ENCODE data around the gene BAIAP2.
A peak's percentile ranks its signal among the peaks of the same experiment; 100 is the strongest.

BAIAP2 gene

GRCh38 chr17:81084680-81085419 is 49.9 kb downstream of the BAIAP2 start:
- Mint-ChIP-seq H3K27ac (no peak overlapping the region), H3K9me3 (no peaks in the 10 kb centered on the region), H3K4me1 (peaks cover 6% of the 10 kb centered on the region), H3K36me3 (no peaks in the 10 kb centered on the region), H3K4me3 (no peak overlapping the region)
- ATAC-seq (no peak), DNase-seq (ENCODE audit: low spot score in 2 of 2) (no peak)

- ATAC-seq (no peak), DNase-seq (ENCODE audit: low spot score in 2 of 2) (no peak)
- no peak overlapping the region for H3K27ac Mint-ChIP-seq
- H3K4me1 Mint-ChIP-seq: peaks cover 5% of the 10 kb centered on the region
- no peaks in the 10 kb centered on the region for H3K36me3 Mint-ChIP-seq
- no peaks in the 10 kb centered on the region for H3K9me3 Mint-ChIP-seq
- no peak overlapping the region for H3K4me3 Mint-ChIP-seq
These were observed 50.5 kb downstream of the BAIAP2 start for GRCh38 chr17:81085420-81085911.

GRCh38 chr17:81086789-81087551 is 52.0 kb downstream of the BAIAP2 start:
- no peaks in the 10 kb centered on the region for H3K36me3 Mint-ChIP-seq
- no peaks in the 10 kb centered on the region for H3K9me3 Mint-ChIP-seq
- no peak overlapping the region for H3K4me3 Mint-ChIP-seq
- ATAC-seq (no peak), DNase-seq (ENCODE audit: low spot score in 2 of 2) (no peak)
- H3K27ac Mint-ChIP-seq: no peak overlapping the region
- peaks cover 5% of the 10 kb centered on the region for H3K4me1 Mint-ChIP-seq

GRCh38 chr17:81090361-81091136 is 55.6 kb downstream of the BAIAP2 start:
- Mint-ChIP-seq H3K9me3 (no peaks in the 10 kb centered on the region), H3K4me3 (no peak overlapping the region), H3K27ac (no peak overlapping the region), H3K4me1 (peaks cover 23% of the 10 kb centered on the region), H3K36me3 (peaks cover 8% of the 10 kb centered on the region)
- ATAC-seq (no peak), DNase-seq (ENCODE audit: low spot score in 2 of 2) (no peak)

- DNase-seq (ENCODE audit: low spot score in 2 of 2) (no peak), ATAC-seq (no peak)
- Mint-ChIP-seq H3K4me3 (no peak overlapping the region), H3K36me3 (peaks cover 8% of the 10 kb centered on the region), H3K27ac (no peak overlapping the region), H3K4me1 (peaks cover 29% of the 10 kb centered on the region), H3K9me3 (no peaks in the 10 kb centered on the region)
These were observed 56.2 kb downstream of the BAIAP2 start for GRCh38 chr17:81091154-81091553.

GRCh38 chr17:81091774-81092517 is 57.0 kb downstream of the BAIAP2 start:
- Mint-ChIP-seq H3K36me3 (peaks cover 8% of the 10 kb centered on the region), H3K27ac (no peak overlapping the region), H3K4me1 (peaks cover 37% of the 10 kb centered on the region), H3K9me3 (no peaks in the 10 kb centered on the region), H3K4me3 (no peak overlapping the region)
- ATAC-seq (no peak), DNase-seq (ENCODE audit: low spot score in 2 of 2) (no peak)

- Mint-ChIP-seq H3K9me3 (no peaks in the 10 kb centered on the region), H3K27ac (no peak overlapping the region), H3K4me1 (peaks cover 44% of the 10 kb centered on the region), H3K4me3 (no peak overlapping the region), H3K36me3 (peaks cover 8% of the 10 kb centered on the region)
- ATAC-seq: no peak
- no peak for DNase-seq (ENCODE audit: low spot score in 2 of 2)
These were observed 57.7 kb downstream of the BAIAP2 start for GRCh38 chr17:81092518-81093095.

GRCh38 chr17:81093619-81094508 is 58.9 kb downstream of the BAIAP2 start:
- peaks cover 56% of the 10 kb centered on the region for H3K4me1 Mint-ChIP-seq

GRCh38 chr17:81094509-81095382 is 59.8 kb downstream of the BAIAP2 start:
- Mint-ChIP-seq H3K27ac (peak overlapping the region; percentile 93), H3K4me3 (peak overlapping the region; percentile 69), H3K36me3 (peaks cover 8% of the 10 kb centered on the region), H3K9me3 (no peaks in the 10 kb centered on the region), H3K4me1 (peaks cover 61% of the 10 kb centered on the region)
- DNase-seq (ENCODE audit: low spot score in 2 of 2) (peak; percentile 92 to 98), ATAC-seq (peak; percentile 95)

More at GRCh38 chr17:81093619-81094508, 58.9 kb downstream of the BAIAP2 start:
- Mint-ChIP-seq H3K4me3 (peak overlapping the region; percentile 69), H3K36me3 (peaks cover 8% of the 10 kb centered on the region), H3K27ac (peak overlapping the region; percentile 93), H3K9me3 (no peaks in the 10 kb centered on the region)
- ATAC-seq (no peak), DNase-seq (ENCODE audit: low spot score in 2 of 2) (no peak)

- ATAC-seq: peak; percentile 73
- DNase-seq (ENCODE audit: low spot score in 2 of 2): peak in 1 of 2 donors; percentile 72
These were observed 60.4 kb downstream of the BAIAP2 start for GRCh38 chr17:81095383-81095762.

GRCh38 chr17:81096741-81097133 is 61.8 kb downstream of the BAIAP2 start:
- no peak for ATAC-seq
- H3K36me3 Mint-ChIP-seq: peaks cover 8% of the 10 kb centered on the region
- peak overlapping the region; percentile 93 for H3K27ac Mint-ChIP-seq
- H3K4me3 Mint-ChIP-seq: peak overlapping the region; percentile 69
- no peak for DNase-seq (ENCODE audit: low spot score in 2 of 2)
- no peaks in the 10 kb centered on the region for H3K9me3 Mint-ChIP-seq
- peaks cover 65% of the 10 kb centered on the region for H3K4me1 Mint-ChIP-seq

More at GRCh38 chr17:81095383-81095762, 60.4 kb downstream of the BAIAP2 start:
- Mint-ChIP-seq H3K4me3 (peak overlapping the region; percentile 69), H3K27ac (peak overlapping the region; percentile 93), H3K9me3 (no peaks in the 10 kb centered on the region), H3K36me3 (peaks cover 8% of the 10 kb centered on the region), H3K4me1 (peaks cover 61% of the 10 kb centered on the region)

- H3K27ac Mint-ChIP-seq: peak overlapping the region; percentile 93
- H3K36me3 Mint-ChIP-seq: peaks cover 8% of the 10 kb centered on the region
- H3K4me3 Mint-ChIP-seq: peak overlapping the region; percentile 69
These were observed 62.4 kb downstream of the BAIAP2 start for GRCh38 chr17:81097134-81097942.

More at GRCh38 chr17:81097134-81097942, 62.4 kb downstream of the BAIAP2 start:
- Mint-ChIP-seq H3K4me1 (peaks cover 66% of the 10 kb centered on the region), H3K9me3 (no peaks in the 10 kb centered on the region)
- DNase-seq (ENCODE audit: low spot score in 2 of 2) (peak; percentile 59 to 81), ATAC-seq (peak; percentile 2)

All from stimulated activated effector memory CD8-positive, alpha-beta T cell treated with anti-CD3 and anti-CD28 coated beads, Interleukin-12 subunit alpha, Interleukin-12 subunit beta, amount 100 ng/mL, for 72 hours (primary cell).